Measurements from ENCODE around the gene MR1. TPM values are rescaled to one million over a fixed set of nuclear protein-coding genes. Genes with fewer than 3 reads are reported as not detected.

MR1 gene
- total and polyA plus RNA-seq, 9 of the 15 experiments (the other 6 are each of a cell fraction or from before 2014, with no cell fraction given): 9.7 to 21.7 (median 15.6) TPM

DNA sequence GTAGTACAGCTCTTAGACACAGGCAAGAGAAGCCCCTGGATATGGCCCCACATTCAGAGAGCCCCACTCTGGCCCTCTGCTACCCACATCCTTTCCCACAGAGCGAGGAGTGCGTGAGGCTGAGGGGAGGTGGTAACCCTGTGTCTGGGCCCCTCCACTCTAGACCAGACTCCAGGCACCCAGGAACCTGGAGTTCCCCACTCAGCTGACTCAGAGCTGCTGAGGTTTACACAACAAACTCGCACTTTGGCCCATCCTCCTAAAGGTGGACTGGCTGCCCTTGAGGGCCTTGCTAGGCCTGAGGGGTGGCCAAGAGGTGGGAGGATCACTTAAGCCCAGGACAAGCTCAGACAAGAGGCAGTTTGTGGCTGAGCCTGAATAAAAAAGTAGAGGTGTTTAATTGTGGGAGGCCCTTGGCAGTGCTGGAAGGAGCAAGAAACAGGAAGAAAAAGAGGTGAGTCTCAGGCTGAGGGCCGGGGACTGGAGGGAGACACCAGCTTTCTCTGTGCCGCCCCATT, 10.7 kb downstream of the MR1 start:
- in situ Hi-C loops (cut with MboI) (no loop called here), intact Hi-C loops (cut with micrococcal nuclease) (no loop called here)
- Histone ChIP-seq H3K9me3 (replicated peaks; ENCODE audit: control insufficient read depth, insufficient read depth, low read depth, low read length) (no peaks in the 10 kb centered on the region), H3K9ac (ENCODE audit: insufficient read depth in 1 of 2, low read depth in 2 of 2, low read length in 2 of 2) (peak overlapping the region in 1 of 2 experiments; percentile 5; a peak in 2 of 4 replicates), H3K27me3 (ENCODE audit: control insufficient read depth in 2 of 2, insufficient read depth in 2 of 2, low read length in 2 of 2) (no peaks in the 10 kb centered on the region), H3K4me1 (replicated peaks in 1 of 2; ENCODE audit: control insufficient read depth in 2 of 2, insufficient read depth in 2 of 2, low read length in 2 of 2) (peaks cover 0 to 10% of the 10 kb centered on the region in 2 experiments; a peak in 3 of 5 replicates), H3K27ac (ENCODE audit: extremely low read depth, low read depth, low read length) (no peak overlapping the region; the same call in 2 of the 3 replicates), H3K79me2 (ENCODE audit: control insufficient read depth, insufficient read depth, low read length) (no peaks in the 10 kb centered on the region), H2AFZ (ENCODE audit: low read depth, low read length) (no peak overlapping the region), H3K36me3 (ENCODE audit: control insufficient read depth, insufficient read depth, low read length) (no peaks in the 10 kb centered on the region), H3K4me2 (ENCODE audit: insufficient read depth, low read length) (no peak overlapping the region), H3K9me1 (ENCODE audit: control insufficient read depth, insufficient read depth, low read length) (no peaks in the 10 kb centered on the region), H4K20me1 (replicated peaks; ENCODE audit: control insufficient read depth, insufficient read depth, low read length) (no peaks in the 10 kb centered on the region), H3K4me3 (no peak overlapping the region)
- no TSS peak for BruUV-seq (replicated peaks)
- POLR2A ChIA-PET: interaction anchor here (0.5 to 2.4 kb wide), 4 partner anchors 11 to 431 kb away, joined by 3 to 15 read pairs (median 5); partner anchors contain the start of gene IER5
- TF ChIP-seq, protein P1, sequence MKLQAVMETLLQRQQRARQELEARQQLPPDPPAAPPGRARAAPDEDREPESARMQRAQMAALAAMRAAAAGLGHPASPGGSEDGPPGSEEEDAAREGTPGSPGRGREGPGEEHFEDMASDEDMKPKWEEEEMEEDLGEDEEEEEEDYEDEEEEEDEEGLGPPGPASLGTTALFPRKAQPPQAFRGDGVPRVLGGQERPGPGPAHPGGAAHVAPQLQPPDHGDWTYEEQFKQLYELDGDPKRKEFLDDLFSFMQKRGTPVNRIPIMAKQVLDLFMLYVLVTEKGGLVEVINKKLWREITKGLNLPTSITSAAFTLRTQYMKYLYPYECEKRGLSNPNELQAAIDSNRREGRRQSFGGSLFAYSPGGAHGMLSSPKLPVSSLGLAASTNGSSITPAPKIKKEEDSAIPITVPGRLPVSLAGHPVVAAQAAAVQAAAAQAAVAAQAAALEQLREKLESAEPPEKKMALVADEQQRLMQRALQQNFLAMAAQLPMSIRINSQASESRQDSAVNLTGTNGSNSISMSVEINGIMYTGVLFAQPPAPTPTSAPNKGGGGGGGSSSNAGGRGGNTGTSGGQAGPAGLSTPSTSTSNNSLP (IDR thresholded peaks at IDR 0.05; ENCODE audit: borderline replicate concordance, low read depth, low read length): no peak
- TF ChIP-seq ZNF408 (CRISPR knock-in tag; IDR thresholded peaks at IDR 0.05; ENCODE audit: low read depth): no peak
- TF ChIP-seq ZNF282 (CRISPR knock-in tag; IDR thresholded peaks at IDR 0.05): no peak
- TF ChIP-seq NELFE (IDR thresholded peaks at IDR 0.05; ENCODE audit: insufficient read depth, insufficient read length): no peak
- TF ChIP-seq NR1H2 (CRISPR knock-in tag; IDR thresholded peaks at IDR 0.05): no peak
- TF ChIP-seq MEF2D (tag; conservative IDR thresholded peaks at IDR 0.05; ENCODE audit: low read depth): no peak
- CTCF ChIA-PET (ENCODE audit: low intra/inter-chr PET ratio): no interaction called here
- DNase-seq (ENCODE audit: extremely low read depth in 1 of 4, low spot score in 3 of 4) (no peak), FAIRE-seq (no peak), ATAC-seq (peak; percentile 35)
- 68% methylated on average over 5 of the region's 5 CpGs for WGBS (ENCODE audit: insufficient coverage, low coverage, missing lambda C conversion rate)
